HG02623 (cell line): ENCODE results near the gene PGAP6.
"Not testable (repeated sequence)": the region's sequence is repeated elsewhere in the genome, so short reads cannot be mapped to it uniquely, and the experiment has no call there.

Source experiments
- ATAC-seq: cut with Tn5 transposase; IDR thresholded peaks from one replicate; pipeline ENCODE4 v1.9.1; 2021; ENCODE audit warnings: moderate library complexity; ENCODE audit not compliant: unreplicated experiment

Gene PGAP6

DNA sequence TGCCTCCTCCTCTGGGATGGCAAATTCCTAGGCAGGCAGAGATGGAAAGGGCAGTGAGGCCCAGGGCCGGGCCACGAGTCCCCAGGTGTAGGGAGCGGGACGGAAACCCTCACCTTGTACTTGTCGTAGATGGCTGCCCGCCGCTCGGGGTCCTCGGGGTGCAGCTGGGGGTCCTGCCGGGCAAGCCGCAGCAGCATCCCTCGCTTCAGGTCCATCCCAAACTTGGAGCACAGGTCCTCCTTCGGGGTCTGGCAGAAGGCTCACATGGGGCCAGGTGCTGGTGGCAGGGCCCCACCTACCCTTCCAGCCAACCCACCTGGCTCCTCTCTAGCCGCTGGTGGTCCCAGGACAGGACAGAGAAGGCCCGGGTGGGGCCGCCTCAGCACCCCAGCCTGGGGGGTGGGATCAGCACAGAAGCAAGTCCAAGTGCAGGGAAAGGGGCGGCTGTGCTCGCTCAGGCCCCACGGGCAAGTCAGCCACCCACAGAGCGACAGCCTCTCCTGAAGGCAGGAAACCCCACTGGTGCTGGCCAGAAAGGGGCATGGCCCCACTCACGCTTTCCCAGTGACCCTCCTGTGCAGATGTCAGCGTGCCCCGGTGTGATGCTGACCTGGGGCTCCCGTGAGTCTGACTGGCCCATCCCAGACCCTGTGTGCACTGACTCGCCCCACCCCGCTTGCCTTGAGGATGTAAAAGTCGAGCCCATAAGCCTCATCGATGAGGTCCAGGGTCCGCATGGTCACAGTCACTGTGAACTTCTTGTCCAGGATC, 13.2 kb downstream of the PGAP6 start:
- no peak for ATAC-seq

DNA sequence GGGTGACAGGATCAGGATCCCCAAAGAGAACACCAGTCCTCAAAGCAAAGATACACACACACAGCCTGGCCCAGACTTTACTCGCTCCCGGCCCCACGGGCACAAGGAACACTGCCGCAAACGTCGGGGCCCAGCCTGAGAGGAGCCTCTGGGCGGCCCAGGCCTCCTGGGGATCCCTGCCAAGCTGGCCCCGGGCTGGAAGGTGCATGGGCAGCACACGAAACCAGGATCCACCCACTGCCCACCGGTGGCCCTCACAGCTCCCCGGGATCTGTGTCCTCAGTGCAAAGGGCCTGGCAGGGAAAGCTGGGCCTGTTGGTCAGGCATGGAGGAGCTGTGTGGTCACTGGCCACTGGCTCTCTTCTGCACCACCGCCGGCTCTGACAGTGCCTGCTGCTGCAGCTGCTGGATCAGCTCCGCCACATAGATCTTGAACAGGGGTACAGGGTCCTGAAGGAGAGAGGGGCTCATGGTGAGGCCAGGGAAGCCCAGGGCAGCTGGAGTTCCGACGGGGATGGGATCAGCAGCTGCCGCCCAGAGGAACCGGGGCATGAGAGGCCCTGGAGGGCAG, 14.4 kb downstream of the PGAP6 start:
- no peak for ATAC-seq

DNA sequence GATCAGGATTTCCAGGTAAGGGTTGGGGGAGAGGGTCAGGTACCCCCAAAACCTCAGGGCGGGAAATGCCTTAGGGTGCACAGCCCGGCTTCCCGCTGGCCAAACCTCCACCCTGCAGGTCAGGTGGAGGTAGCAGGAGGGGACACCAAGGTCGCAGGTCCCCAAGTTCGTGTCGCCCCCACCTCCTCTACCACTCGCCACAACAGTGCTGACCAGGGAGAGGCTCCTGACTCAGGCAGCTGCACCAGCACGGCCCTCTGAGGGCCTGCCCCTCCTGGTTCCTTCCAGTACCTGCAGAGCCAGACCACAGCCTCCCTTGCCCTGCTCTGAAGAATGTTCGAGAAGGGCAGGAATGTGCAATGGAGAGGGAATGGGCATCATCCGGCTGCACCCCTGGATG, 15.3 kb downstream of the PGAP6 start:
- no peak for ATAC-seq

DNA sequence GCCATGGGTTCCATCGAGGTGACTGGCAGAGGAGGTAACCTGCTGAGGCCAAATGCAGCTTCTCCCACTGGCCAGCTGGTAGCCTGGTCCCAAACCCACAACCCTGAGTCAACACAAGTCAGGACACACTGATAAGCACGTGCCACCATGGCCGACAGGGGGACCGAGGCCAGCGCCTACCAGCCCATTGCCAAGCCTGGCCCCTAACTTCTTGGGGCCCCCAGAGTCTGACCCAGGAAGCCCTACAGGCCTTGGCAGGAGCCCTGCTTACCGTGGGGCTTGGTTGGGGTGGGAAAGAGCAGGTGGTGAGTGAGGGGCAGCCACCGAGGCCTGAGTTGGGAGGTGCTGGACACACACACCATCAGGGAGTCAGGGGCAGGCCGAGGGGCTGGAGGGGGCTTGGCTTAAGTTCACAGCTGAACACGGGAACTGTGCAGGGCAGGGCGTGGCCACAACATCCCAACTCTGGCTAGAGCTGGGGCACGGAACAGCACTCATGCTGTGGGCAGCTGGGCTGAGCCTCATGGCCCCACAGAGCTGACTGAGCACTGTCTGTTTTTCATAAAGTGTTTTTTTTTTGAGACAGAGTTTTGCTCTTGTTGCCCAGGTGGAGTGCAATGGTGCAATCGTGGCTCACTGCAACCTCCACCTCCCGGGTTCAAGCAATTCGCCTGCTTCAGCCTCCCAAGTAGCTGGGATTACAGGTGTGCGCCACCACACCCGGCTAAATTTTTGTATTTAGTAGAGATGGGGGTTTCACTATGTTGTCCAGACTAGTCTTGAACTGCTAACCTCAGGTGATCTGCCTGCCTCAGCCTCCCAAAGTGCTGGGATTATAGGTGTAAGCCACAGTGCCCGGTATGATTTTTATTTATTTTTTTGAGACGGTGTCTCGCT, 16.9 kb downstream of the PGAP6 start:
- ATAC-seq: no peak

DNA sequence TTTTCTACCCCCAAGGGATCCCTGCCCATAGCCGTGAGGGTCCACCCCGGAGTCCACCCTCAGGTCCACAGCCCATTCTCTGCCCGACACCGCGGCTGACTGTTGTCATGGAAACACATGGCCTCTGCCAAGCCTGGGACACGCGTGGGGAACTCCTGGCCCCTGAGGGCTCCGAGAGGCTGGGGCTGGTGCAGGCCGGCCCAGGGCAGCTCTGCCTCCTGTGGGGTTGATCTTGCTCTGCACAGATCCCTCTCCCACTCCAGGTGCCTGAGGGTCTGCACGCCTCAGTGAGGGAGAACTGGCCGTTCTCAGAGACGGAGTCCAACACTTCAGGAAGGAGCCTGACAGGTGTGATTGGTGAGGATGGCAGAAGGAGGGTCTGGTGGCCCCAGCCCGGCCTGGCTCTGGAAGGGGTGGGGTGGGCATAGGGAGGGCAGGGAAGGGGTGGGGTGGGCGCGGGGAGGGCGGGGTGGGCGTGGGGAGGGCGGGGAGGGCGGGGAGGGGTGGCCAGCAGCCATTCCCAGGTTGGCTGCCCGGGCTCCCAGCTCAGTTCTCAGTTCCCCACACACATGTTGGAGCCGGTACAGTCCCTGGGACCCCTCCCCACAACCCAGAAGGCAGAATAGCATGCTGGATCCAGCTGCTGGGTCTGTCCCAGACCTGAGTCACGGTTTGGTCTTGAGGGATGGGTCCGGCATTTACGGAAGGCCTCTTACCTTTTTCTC, 17.9 kb downstream of the PGAP6 start:
- no peak for ATAC-seq

DNA sequence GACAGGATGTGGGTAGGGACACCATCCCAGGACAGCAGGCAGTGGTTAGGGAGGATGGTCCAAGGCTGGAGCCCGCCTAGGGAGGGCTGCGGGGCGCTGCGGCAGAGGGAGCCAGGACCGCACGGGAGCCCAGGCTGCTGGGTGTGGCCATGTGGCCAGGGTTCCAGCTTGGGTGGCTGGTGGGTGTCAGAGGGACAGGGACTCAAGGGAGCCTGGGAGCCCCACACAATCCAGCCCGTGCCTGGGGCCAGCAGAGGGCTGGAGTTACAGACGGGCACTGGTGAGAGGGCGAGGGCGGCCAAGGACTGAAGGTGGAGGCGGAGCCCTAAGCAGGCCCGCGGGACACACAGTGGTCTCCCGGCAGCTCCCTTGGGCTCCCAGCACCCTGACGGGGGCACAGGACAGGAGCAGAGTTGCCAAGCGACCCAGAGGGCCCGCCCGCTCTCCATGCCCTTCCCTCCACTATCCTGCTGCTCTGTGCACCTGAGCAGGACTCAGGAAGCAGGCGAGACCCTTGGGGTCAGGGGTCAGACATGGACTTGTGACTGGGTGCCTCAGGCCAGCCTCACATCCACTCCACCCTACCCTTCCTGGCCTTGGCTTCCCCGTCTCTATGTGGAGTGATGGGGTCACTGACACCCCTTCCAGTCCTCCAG, 18.5 kb downstream of the PGAP6 start:
- no peak for ATAC-seq

DNA sequence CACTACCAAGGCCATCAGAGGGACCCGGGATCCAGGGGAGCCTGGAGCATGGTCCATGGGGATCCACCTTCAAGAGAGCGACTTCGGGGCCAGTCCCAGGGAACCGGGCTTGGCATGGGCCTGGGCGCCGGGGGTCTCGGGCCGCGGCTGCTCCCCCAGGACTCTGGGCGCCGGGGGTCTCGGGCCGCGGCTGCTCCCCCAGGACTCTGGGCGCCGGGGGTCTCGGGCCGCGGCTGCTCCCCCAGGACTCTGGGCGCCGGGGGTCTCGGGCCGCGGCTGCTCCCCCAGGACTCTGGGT, 19.1 kb downstream of the PGAP6 start:
- not testable (repeated sequence) for ATAC-seq

DNA sequence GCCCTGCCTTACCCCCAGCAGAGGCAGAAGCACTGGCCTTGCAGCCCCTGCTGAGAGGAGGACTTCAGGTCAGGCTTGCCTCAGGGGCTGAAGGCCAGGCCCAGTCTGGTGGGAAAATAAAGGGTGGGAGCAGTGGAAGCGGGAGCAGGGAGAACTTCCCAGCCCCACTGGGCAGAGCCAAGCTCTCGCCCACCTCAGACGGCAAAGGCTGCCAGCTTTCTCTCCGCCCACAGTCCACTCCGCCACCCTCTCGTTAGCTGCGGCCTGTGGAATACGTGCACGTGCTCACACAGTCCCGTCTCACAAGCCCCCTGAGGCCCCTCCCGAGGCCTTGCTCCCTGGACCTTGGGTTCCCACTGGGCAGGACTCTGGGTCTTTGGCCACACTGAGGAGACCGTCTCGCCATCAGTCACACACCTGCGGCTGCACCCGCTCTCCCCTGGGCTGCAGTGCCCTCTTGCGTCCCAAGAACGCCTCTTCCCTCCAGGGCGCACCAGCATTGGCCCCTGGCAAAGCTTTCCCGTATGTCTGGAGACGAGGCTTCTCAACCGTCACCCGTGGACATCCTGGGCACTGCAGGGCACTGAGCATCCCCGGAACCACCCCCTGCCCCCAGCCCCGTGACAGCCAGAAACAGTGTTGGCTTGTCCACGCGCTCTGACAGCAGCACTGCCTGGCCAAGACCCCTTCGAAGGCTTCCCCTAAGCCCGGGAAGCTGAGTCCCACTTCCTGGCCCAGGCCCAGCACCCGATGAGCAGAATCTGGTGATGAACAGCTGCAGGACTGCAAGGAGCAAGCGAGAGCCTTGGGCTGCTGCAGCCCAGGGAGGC, 19.7 kb downstream of the PGAP6 start:
- ATAC-seq: no peak

DNA sequence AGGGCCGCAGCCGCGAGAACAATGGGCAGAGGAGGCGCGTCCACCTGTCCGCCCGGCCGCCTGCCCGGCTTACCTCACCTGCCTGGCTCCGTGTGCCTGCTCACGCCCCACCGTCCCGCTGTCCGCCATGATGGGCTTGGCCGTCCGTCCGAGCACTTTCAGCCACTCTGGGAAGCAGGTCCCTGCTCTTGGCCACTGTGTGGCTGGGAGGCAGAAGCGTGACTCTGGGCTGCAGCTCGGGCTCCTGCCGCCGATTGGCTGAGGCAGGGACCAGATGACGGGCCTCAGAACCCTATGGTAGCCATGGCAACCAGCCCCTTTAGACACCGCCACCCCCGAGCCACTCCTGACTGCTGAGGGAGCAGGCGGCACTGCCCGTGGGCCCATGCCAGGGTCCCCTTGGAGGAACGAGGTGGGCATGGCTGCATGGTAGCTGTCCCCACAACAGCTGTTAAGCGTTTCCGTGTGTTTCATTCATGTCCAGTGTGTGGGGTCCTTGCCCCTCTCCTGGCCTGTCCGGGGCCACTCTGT, 20.4 kb downstream of the PGAP6 start:
- no peak for ATAC-seq

DNA sequence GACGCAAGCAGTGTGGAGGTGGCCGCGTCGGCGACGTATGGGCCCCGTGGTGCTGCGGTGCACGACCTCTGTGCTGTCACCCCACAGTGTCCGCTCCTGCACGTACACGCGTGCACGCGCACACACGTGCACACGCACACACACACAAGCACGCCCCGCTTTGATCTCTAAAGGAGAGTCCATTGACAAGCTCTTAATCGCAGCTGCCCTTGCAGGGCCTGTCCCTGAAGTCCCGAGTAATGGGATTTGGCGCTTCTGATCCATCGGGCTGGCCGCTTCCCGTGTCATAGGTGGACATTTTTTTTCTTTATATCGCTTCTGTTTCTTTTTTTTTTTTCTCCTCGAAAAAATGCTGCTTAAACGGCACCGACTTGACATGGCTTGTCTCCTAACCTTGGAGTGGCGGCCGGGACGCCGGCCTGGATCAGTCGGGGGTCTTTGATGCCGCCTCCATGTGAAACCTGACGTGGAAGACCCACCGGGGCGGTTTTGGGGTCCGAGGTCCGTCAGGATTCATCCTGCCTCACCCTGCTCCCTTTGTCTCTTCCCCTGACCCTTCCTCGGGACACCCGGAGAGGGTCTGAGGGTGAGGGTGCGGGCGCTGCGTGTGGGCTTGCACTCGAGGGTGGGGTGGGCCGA, 21.0 kb downstream of the PGAP6 start:
- ATAC-seq: no peak

DNA sequence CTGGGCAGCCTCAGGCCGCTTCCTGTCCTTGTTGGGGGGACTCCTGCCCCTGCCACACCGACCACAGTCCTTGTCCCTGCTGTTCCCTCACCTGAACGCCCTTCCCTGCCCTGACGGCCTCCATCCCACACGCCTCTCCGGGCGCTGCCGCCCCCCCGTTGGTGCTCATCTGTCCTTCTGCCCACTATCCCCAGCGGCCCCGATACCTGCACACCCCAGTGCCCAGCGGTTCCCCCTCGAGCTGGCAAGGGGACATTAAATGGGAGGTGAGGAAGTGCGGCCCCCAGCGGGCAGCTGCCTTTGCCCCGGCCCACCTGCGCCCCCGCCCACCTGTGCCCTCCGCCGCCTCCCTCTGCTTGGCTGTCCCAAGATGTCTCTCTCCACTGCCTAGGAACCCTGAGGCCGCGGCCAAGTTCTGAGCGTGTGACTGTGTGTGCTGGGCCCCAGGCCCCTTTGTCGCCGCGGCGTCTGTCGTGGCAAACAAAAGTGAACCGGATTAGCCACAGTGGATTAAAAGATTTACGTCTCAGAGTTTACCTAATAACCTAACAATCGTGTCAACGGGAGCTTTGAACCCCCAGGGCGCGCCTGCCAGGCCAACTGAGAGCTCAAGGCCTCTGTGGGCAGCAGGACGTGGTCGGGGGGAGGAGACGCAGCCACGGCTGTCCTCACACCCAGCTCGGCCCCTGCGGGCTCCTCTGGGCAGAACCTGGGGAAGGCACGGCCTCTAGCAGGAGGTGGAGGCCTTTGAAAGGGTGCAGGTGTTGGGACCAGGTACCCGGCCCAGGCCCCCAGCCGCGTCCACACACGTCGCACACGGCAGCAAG, 21.7 kb downstream of the PGAP6 start:
- ATAC-seq: no peak

DNA sequence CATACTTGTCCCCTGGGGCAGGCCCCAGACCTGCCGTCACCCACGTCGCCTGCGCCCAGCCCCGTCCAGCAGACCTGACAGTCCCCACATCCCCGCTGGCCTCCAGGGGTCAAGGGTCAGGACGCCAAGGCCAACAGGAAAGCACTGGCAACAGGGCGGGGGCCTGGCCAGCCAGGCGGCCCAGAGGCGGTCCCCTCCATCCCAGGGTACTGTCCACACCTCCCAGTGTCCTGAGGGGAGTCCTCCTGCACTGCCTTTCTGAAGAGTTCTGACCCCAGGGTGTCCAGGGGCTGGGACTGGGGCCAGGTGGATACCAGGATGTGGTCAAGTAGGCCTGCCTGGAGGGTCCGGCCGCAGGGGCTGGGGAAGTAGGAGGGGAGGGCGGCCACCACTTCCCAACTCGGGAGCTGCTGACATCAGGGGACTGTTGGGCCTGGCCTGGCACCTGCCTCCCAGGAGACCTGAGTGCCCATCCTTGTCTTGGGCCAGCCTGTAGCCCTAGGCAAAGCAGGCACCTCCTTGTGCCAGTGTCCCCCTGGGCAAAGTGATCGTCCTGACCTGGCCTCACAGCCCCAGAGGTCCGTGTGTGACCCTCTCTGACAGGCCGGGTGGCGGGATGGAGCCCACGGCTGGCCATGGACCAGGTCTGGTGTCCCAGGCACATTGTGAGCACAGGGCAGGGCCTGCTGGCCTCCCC, 22.6 kb downstream of the PGAP6 start:
- ATAC-seq: no peak

DNA sequence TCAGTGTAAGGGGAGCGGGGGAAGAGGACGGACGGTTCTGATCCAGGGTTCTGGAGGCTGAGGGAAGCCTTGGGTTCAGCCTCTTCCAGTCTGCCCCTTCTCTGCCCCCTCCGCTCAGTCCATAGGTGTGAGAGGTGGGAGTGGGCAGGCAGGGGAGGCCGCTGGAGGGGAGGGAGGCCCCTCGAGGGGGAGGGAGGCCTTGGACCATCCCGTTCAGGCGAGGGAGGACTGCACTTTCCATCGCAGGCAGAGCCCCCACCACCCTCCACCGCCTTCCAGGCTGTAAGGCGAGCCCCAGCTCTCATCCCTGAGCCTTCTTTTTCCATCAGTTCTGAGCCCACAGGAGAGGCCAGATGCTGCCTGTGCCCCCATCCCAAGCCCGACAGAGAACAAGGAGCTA, 25.0 kb downstream of the PGAP6 start:
- no peak for ATAC-seq

DNA sequence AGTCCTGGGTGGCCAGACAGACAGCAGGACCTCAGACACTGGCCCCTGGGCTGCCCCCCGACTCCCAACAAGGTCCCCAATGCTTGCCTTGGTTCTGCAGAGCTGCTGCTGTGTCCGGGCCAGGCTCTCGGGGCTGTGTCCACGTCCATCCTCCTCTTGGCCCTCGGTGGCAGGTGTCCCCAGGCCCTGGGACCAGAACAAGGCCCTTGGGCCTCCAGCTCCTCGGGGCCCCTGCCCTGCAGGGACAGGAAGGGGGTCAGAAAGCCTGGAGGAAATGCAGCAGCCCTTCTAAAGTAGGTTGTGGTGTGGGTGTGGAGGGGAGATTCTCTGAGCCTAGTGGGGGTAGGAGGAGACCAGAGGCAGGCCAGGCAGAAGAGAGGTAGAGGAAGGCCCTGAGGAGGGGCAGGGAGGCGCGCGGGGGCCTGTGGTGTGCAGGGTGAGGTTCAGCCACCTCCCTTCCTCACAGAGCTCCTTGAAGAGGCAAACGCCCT, 26.8 kb downstream of the PGAP6 start:
- ATAC-seq: no peak

DNA sequence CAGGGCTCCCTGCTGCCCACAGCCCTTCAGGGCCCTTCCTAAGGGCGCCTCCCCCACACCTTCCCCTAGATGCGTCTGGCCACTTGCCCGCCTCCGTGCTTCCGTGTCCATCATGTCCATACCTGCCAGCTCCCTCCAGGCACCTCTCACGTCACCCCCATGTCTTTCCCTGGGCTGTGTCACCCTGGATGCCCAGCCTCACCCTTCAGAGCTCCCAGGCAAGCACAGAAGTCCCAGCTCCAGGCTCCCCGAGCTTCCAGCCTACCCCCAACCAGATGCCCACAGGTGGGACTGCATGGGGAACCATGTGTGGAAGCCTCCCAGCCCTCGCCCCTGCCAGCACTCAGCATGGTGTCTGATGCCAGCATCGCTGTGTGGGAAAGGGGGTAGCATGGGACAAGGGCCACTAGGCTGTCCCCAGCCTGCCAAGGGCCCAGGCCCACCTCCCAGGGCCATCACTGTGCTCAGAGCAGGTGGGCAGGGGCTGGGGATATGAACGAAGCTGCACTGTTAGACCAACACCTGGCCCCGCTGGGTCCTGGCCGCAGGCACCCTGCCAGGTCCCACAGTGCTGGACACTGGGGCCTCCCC, 27.4 kb downstream of the PGAP6 start:
- ATAC-seq: no peak

DNA sequence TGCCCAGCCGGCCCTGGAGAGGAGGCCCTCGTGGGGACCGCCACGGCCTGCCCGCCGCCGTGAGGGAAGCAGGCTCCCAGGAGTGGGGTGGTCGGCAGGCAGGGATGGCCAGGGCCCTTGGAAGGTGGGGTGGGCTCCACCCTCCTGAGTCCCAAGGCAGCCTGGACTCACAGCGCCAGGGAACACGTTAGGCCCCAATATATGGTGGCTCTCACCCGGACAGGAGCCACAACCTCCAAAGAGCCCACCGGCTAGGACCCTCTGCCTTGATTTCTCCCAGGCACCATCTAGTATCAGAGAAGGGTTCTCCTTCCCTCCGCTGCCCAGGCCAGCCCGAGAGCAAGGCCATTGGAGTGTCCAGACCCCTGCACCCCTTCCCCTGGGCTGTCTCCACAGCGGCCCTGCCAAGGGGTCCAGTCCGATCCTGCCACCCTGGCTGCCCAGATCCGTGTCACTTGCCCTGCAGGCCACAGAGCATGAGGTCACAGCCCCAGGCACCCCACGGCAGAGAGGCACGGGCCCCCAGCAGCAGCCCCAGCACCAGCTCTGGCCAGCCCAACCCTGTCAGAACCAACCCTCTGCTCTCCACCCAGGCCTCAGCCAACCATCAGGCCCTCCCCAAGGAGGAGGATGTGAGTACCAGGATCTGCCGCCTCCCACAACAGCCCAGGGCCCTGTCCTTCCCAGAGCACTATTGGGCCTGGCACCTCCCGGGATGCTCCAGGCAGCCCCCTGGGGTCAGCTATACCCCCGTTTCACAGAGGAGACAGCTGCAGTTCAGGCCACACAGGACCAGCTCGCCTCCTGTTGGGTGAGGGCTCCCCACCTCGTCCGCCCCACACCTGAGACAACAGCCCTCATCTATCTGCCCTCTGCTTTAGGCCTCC, 28.1 kb downstream of the PGAP6 start:
- no peak for ATAC-seq
